Measurements from ENCODE around the gene FGGY.
"Not testable (repeated sequence)": the region's sequence is repeated elsewhere in the genome, so short reads cannot be mapped to it uniquely, and the experiment has no call there.

FGGY gene

DNA sequence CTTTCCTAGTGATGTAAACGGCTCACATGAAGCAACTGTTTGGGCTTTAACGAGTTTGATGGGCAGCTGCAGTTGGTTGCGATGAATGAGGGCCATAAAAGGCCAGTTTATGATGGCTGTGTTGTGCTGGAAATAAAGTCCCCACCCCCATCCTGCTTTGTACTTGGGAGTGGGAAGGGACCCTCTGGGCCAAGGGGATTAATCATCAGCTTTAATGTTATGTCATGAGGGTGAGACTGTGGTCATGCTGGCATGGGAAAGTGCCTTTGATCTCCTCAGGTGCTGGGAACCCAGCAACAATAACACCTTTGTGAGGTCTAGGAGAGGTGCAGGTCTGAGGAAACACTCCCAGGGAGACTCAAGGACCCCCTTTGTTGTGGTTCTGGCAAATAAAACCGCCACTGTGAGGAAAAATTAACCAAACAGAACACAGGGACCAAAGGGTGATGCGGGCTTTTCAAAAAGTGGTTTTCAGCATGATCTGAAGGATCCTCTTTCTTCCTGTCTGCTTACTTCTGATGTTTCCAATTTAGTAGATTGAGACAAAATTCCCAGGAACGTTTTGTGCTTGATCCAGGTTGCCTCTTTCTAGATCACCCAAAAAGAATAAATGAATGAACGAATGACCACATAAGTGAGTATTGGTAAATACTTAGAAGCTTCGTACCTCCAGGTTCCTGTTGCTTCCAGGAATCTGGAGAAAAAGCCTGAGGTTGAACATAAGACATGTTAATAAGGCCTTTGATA lies 260.1 kb downstream of the FGGY start:
- no peak for DNase-seq

DNA sequence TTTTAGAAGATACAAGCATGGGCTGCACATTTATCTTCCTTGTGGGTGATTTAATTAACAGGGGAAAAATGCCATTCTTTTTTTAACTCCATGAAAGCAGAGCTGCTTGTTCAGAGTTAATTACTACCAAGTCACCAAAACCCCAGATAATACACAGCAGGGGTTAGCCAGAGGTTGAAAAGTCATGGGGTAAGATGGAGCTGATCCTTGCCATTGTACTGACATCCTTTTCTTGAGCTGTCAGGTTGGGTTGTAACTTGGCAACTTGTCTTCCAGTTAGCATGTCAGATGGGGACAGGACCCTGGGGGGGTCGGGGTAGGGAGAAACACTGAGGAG lies 260.6 kb downstream of the FGGY start:
- no peak for DNase-seq

DNA sequence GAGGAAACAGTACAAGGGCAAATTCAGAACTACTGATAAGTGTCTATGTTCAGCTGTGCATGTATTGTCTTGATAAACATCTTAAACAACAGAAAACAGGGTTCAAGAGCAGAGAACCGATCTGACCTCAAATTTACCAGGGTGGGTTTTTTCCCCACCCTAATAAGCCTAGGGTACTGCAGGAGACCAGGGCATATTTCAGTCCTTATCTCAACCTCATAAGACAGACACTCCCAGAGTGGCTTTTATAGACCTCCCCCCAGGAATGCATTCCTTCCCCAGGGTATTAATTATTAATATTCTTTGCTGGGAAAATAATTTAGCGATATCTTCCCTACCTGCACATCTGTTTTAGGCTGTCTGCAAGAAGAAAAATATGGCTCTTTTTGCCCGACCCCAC lies 261.7 kb downstream of the FGGY start:
- DNase-seq: not testable (repeated sequence)

DNA sequence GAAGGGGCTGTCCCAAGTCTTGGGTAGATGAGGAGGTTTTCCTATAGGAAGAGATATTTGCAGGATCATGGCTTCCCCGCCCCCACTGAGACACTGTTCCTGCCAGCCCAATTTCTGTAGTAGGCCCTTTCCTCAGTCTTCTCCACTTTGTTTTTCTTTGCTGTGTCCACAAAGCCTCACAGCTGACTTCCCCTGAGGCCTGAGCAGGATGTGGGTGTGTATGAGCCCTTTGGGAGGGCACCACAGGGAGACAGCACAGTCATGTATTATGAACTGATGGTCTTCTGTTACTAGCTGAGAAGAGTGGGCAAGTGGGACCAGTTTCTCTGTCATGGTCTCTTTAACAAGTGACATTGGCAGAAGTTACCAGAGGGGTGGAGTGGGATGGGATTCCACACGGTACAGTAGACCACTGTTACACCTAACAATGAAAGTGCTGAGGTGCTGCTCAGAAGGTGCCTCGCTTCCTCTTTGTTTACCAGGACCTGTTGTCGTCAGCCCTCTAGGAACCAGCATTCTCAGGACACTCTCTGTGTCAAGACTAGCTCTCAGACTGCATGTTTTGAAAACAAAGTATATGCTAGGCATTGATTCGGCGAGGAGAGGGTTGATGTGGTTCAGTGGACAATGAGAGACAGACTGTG lies 264.0 kb downstream of the FGGY start:
- DNase-seq: no peak

DNA sequence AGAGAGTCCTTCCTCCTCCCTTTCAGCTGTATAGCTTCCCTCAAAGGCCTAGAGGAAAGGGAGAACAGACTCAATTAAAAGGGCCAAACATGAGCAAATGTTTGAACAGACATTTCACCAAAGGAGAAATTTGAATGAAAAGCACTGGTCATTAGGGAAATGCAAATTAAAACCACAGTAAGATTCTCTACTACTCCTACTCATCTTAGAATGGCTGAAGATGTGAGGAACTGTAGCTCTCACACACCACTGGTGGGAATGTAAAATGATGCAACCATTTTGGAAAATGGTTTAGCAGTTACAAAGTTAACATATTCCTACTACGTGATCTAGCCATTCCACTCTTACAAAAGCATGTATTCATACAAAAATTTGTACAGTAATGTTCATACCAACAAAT lies 264.9 kb downstream of the FGGY start:
- no peak for DNase-seq

DNA sequence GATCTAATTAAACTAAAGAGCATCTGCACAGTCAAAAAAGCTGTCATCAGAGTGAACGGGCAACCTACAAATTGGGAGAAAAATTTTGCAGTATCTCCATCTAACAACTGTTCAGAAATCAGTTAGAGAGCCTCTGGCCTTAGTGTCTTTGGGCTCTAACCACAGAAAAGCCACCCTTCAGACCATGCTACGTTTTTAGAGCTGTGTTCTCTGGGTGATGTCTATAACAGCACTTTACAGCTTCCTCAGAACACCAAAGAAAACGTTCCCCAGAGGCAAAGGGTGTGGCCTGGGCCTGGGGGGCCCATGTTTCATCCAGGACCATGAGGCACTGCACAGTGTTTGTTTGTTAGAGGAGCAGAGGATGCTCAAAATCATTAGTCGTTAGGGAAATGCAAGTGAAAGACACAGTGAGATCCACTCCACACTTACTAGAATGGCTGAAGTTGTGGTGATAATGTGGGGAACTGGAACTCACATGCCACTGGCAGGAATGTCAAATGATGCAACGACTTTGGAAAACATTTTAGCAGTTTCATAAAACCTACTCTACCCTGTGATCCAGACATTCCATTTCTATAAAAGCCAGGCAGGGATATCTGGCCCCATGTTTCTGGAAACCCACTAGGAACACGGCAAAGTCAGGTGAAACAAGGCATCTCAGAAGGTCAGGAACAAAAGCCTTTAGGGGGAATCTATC lies 267.4 kb downstream of the FGGY start:
- DNase-seq: no peak

DNA sequence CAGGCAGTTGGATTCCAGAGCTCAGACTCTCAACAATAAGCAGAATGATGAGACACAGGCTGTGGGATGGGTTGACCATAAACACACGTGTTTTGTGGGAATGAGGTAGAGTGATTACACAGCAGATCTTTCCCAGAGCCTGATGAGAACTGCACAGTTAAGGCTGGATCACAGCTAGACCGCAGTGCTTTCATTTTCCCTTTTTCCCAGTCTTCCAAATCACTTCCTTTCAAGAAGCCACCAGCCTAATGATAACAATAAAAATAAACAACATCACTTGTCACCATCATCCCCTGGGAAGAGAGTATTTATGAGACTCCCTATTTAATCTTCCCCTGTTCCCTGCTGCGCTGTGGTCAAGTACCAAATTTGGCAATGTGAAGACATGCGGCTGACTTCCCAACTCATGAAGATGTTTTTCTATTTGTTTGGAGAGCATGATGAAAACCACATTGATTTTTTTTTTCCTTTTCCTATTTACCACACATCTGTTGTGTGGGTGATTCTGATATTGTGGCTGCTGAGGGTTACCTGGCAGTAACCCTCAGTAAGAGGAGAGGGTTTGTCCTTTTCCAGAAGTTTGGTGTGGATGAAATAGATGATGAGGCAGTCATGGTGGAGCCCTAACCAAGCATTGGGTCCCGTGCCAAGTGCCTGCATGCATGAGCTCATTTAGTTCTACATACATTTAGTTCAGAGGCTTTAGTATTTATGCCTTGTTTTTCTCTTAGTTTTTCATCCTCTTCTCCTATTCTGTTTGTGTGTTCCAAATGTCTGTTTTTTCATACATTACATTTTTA lies 268.9 kb downstream of the FGGY start:
- DNase-seq: no peak

DNA sequence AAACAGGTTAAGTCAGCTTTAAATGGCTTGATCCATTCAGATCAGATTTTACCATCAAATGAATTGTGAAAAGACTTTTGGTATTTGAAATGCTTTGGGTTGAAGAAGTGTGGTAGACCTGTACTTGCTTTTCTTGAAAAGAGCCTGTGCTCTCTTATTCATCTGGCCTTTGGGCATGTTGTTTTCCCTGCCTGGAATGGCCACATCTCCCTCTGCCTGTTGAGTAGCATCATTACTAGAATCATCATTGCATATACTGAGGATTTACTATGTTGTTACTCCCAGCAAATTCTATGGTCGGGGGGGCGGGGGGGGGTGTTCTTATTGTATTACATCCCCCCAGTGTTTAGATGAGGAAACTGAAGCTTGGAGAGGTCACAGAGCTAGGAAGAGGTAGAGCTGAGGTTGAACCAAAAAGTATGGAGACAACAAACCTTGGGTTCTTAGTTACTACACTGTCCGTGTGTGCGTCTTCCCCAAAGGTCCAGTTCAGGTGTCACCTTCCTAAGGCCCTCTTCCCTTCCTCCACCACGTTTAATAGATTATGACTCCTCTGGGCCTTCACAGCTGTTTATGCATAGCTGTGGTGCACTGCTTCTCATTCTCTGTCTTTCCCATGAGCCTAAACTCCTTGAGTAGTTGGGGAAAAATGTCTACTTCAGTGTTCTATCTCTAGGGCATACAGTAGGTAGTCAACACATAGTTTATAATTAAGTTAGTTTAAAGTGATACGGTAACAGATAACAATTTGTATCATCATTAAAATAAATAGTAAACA lies 271.5 kb downstream of the FGGY start:
- DNase-seq: no peak

DNA sequence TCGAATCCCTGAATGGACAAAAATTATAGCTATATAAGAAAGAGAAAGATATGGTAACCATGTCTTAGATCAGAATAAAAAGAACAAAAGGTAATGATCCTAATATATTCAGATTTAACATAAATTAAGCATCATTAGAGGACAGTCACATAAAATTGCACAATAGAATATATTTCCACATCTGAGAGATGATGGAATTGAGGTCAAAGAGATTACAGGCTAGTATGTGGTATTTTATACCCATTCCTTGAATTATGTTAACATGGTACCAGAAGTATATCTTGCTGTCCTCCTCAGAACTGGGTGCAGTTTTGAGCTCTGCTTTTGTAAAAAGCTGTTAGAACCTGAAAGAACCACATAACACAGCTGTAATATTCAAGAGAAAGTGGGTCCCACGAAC lies 272.3 kb downstream of the FGGY start:
- no peak for DNase-seq

DNA sequence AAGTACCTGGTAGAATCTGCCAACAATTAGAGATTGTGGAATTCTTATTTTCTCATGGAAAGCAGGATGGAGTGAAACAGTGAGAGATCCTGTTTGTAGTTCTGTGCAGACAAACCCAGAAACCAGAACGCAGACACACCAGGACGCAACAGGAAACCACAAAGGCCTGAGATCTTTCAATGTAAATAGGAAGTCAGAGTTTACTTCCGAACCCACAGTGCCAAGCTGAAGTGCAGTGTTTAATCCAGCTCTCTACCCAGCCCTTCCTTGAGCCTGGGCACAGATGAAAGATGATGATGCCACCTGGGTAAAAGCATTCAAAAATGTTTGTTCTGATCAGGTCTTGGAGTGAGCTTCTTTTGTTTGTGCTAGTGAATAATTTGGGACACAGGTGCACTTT lies 273.6 kb downstream of the FGGY start:
- DNase-seq: no peak

DNA sequence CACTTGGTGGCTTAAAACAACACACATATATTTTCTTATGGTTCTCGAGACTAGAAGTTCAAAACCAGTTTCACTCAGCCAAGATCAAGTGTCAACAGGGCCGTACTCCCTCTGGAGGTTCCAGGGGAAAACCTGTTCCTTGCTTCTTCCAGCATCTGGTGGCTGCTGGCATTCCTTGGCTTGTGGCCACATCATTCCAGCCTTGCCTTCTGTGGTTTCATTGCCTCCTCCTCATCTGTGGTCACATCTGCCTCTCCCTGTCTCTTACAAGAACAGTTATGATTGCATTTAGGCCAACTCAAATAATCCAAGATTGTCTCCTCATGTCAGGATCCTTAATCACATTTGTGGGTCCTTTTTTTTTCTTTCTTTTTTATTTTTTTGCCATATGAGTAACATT lies 277.2 kb downstream of the FGGY start:
- DNase-seq: no peak

DNA sequence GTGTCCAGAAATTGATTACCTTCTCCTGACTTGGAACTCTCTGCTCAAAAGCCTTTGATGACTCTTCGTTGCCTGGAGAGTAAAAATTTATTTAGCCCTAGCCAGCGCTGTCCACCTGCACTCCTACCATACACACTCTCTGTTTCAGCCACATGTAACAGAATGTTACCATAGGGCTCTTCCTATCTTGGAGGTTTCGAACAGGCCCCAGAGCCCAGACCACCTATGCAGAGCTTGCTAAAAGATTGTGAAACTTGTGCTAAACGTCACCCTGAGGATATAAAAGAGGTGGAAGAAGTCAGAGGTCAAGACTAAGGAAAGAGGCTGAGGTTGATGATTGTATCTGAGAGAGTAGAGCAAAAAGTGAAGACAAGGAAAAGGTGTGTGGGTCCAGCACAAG lies 280.9 kb downstream of the FGGY start:
- DNase-seq: no peak

DNA sequence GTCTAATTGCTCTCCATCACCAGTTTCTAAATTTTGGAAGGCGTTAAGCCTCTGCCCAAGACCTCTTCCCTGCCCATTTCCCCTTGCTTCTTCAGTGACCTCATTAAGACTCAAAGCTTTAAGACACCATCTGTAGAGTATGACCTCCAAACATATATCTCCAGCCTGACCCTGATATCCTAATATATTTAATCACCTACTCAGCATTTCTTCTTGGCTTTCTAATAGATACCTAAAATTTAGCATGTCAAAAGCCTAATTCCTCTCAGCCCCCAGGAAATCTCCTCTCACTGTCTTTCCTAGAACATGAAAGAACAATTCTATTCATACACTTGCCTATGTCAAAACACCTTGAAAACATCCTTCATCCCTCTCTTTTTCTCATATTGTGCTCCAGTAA lies 282.3 kb downstream of the FGGY start:
- DNase-seq: no peak

DNA sequence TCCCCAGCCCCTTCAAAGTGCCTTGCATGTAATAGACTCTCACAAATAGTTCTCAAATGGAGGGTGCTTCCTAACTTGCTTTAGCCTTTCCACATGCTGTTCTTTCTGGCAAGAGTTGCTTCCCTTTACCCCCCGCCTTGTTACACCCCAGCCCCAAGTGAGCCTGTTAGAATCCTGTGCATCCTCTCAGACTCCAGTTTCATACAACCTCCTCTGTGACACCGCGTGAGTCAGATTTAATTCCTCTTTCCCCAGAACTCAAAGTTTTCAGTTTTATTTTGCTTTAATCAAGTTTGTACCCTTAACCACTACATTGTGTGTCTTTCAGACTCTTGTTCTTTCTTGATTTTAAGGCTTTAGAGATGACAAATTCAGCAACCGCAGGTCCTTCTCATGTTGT lies 283.4 kb downstream of the FGGY start:
- no peak for DNase-seq

DNA sequence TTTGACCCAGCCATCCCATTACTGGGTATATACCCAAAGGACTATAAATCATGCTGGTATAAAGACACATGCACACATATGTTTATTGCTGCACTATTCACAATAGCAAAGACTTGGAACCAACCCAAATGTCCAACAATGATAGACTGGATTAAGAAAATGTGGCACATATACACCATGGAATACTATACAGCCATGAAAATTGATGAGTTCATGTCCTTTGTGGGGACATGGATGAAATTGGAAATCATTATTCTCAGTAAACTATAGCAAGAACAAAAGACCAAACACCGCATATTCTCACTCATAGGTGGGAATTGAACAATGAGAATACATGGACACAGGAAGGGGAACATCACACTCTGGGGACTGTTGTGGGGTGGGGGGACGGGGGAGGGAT lies 295.5 kb downstream of the FGGY start:
- DNase-seq: not testable (repeated sequence)

DNA sequence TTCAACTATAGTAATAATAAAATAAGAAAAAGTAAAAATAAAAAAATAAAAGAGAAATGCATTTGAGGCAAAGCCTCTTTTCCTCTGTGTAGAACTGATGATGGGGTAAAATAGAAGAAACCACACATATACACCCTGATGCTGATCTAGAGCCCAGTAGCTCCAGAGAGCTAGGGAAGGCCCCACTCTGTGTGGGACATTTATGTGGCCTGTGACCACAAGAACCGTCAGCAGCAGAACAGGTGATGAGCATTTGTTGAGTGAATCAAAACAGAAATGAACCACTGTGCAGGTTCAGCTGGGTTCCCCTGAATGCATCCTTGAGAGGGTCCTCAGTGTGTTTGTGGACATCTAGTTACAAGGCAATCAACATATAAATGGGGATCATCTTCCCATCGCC lies 296.0 kb downstream of the FGGY start:
- DNase-seq: no peak

DNA sequence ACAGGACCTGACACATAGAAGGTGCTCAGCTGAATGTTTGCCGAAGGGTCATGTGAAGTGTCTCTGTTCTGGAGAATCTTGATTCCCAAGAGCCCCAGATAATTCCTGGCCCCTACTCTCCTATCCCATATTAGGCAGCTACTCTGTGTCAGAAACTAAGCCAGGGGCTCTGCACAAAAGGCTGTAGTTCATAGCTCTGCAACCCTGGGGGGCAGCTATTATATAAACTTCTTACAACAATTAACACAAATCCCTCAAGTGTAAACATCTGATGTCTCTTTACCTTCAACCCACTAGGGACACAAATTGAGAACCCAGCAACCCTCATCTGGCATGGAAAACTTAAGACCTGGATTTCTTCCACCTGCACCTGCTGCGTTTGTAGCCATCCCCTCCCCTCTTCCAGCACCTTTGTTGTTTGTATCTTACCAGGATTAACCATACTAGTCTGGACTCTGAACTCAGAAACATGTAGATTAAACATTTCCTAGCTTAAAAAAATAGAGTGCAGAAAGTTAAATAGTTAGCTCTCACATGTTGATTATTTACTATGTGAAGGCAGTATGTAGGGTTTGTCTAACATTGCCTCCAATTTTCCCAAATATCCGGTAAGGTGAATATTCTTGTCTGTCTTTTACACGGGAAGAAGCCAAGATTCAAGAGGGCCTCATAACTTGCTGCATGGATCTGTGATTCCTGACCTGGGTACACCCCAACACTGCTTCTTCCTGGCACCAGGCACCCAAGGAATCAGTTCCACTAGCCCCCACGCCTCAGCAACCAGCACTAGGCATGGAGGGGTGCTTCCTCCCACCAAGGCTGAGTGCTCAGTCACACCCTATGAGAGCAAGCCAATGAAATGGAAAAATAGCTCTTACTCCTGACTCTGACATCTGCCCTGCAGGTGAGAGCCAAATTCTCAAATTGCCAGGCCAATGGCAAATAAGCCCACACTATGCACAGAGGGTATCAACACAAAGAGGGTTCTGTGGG lies 297.2 kb downstream of the FGGY start:
- no peak for DNase-seq

DNA sequence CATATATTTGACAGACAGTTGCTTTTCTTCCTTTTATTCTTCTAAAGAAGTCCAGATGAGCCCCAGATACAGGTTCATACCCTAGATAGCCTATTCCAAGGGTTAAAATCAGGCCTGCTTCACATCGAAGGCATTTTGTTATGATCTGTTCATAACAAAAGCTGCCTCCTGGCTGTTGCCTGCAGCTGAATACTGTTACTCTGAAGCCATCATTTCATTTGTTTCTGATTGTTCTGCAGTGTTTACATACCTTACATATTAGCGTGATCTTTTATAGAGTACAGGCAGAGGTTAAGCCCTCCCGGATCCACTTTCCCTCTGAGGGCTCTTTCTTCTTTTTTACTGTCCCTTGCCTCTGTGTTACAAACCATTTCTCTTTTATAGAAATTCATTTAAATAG lies 298.9 kb downstream of the FGGY start:
- DNase-seq: no peak

DNA sequence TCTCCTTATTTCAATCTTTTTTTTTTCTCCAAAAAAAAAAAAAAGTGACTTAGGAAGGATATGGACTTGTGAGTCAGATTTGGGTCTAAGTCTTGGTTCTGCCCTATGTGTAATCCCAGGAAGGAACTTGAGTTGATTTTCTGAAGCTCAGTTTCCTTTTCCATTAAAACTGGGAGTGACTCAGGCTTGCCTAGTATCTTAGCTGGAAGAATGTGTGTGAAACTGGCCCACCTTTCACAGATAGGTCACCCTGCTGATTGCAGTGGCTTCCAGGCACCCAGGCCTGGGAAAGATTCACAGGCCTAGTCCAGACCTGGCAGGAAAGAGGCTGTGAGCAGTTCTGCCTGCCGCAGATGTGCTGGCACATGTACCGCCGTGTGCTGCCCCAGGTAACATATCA lies 299.5 kb downstream of the FGGY start:
- DNase-seq: no peak

DNA sequence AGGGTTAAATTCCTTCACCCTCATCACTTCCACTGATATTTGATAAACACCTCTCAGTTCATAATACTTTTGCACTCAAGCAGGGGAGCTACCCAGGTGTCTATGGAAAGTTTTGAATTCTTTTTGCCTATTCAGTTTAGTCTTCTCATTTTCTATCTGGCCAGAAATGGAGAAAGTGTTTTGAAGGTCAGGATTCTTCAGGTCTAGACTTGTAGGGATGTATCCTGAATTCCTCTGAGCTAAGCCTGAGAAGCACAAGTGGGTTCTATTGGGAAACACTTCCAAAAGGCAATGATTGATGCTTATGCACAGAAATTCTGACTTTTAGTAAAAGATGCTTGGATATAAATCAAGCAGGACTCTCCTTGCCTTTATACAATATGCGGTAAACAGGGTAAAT lies 300.1 kb downstream of the FGGY start:
- DNase-seq: no peak

DNA sequence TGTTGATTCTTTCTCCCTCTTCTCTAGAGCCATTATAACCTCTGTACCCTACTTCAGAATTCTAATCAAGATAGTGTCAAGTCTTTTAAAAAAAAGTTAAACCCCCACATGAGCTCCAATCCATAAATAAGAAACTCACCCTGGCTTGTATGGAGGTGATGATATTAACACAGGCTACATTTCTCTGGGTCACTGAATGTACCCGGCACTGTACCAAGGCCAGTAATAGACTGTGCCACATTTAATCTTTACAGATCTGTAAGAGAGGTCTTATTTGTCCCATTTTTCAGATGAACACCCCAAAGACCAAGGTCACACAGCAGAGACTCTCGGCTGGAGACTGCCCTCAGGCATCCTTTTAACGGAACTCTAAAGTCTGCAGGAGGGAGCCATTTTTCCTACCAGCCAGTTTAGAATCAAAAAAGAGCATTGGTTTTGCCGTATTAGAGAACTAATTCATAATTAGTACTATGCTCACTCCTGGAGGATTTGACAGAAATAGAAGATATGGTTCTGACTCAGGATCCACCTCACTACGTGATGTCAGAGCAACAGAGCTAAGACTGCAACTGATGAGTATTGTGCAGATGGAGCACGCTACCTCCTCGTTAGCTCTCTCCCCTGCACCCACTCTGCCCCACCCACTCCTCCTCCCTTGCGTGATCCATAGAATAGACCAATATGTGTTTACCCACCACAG lies 300.7 kb downstream of the FGGY start:
- no peak for DNase-seq

Data from activated T-cell treated with anti-CD3 and anti-CD28 coated beads, Interleukin-2, amount 50 U/mL, for 1 hour (primary cell).